BLaER1 (cell line): ENCODE measurements around the gene TAS2R30.

Experiments
- H3K27ac ChIP-seq: shearing (Covaris generic); formaldehyde crosslinking; 2 replicates; pipeline ENCODE4 v1.8.1; 2022
- H3K27me3 ChIP-seq: shearing (Covaris generic); formaldehyde crosslinking; 2 replicates; pipeline ENCODE4 v1.8.1; 2022
- H3K36me3 ChIP-seq: shearing (Covaris generic); formaldehyde crosslinking; 2 replicates; pipeline ENCODE4 v1.8.1; 2022
- H3K4me1 ChIP-seq: shearing (Covaris generic); formaldehyde crosslinking; 2 replicates; pipeline ENCODE4 v1.8.1; 2022
- H3K4me2 ChIP-seq: shearing (Covaris generic); formaldehyde crosslinking; 2 replicates; pipeline ENCODE4 v1.8.1; 2022
- H3K4me3 ChIP-seq: shearing (Covaris generic); formaldehyde crosslinking; 2 replicates; pipeline ENCODE4 v1.8.1; 2022
- H3K9ac ChIP-seq: shearing (Covaris generic); formaldehyde crosslinking; 2 replicates; pipeline ENCODE4 v1.8.1; 2022
- H3K9me3 ChIP-seq: shearing (Covaris generic); formaldehyde crosslinking; 2 replicates; pipeline ENCODE4 v1.8.1; 2022
- H4K20me1 ChIP-seq: shearing (Covaris generic); formaldehyde crosslinking; 2 replicates; pipeline ENCODE4 v1.8.1; 2022
- Cebpa-rat ChIP-seq: shearing (Covaris generic); IDR thresholded peaks from 2 replicates; pipeline ENCODE4 v1.8.1; 2022

The TAS2R30 gene

GRCh38 chr12:11085419-11085818 is 49.0 kb downstream of the TAS2R30 start:
- Histone ChIP-seq H3K27me3 (no peaks in the 10 kb centered on the region), H3K9ac (no peak overlapping the region), H3K36me3 (no peaks in the 10 kb centered on the region), H3K4me3 (no peak overlapping the region), H3K9me3 (peaks cover 9% of the 10 kb centered on the region; the same call in 1 of the 2 replicates), H3K4me1 (no peaks in the 10 kb centered on the region), H4K20me1 (no peaks in the 10 kb centered on the region), H3K4me2 (no peak overlapping the region), H3K27ac (no peak overlapping the region)
- TF ChIP-seq Cebpa-rat: no peak
